ENCODE measurements around the gene NT5C1B. TPM values are rescaled to one million over a fixed set of nuclear protein-coding genes. Genes with fewer than 3 reads are reported as not detected.

The NT5C1B gene
- polyA plus RNA-seq, 1 experiment, result not detected

DNA sequence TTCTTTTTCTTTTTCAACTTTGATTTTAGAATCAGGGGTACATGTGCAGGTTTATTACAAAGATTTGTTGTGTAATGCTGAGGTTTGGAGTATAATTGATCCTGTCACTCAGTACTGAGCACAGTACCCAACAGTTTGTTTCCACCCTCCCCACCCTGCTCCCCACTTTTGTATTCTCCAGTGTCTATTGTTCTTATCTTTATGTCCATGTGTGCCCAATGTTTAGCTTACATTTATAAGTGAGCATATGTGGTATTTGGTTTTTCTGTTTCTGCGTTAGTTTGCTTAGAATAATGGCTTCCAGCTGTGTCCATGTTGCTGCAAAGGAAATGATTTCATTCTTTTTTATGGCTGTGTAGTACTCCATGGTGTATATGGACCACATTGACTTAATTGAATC lies 72.0 kb downstream of the NT5C1B start:
- no peak overlapping the region for H3K4me3 ChIP-seq (ENCODE audit: low read depth, low read length)
- TF ChIP-seq, protein P1, sequence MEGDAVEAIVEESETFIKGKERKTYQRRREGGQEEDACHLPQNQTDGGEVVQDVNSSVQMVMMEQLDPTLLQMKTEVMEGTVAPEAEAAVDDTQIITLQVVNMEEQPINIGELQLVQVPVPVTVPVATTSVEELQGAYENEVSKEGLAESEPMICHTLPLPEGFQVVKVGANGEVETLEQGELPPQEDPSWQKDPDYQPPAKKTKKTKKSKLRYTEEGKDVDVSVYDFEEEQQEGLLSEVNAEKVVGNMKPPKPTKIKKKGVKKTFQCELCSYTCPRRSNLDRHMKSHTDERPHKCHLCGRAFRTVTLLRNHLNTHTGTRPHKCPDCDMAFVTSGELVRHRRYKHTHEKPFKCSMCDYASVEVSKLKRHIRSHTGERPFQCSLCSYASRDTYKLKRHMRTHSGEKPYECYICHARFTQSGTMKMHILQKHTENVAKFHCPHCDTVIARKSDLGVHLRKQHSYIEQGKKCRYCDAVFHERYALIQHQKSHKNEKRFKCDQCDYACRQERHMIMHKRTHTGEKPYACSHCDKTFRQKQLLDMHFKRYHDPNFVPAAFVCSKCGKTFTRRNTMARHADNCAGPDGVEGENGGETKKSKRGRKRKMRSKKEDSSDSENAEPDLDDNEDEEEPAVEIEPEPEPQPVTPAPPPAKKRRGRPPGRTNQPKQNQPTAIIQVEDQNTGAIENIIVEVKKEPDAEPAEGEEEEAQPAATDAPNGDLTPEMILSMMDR (IDR thresholded peaks at IDR 0.05; ENCODE audit: low read depth, low read length), result no peak
- ChIA-PET CTCF (interaction anchor here (0.6 to 4.9 kb wide), 10 partner anchors 9 to 1346 kb away, joined by 3 to 85 read pairs (median 6); partner anchors contain the start of genes OSR1 and RDH14), POLR2A (interaction anchor here (1.1 to 1.9 kb wide), 3 partner anchors 42 to 225 kb away, joined by 3 to 11 read pairs (median 3); no protein-coding TSS in a partner anchor)
- no peaks in the 10 kb centered on the region for H3K9me3 ChIP-seq (ENCODE audit: control insufficient read depth, insufficient read depth, low read length)
- DNase-seq (ENCODE audit: low read depth, low spot score), result no peak
- no peaks in the 10 kb centered on the region for H3K27me3 ChIP-seq (ENCODE audit: control insufficient read depth, insufficient read depth, low read length)
- H3K27ac ChIP-seq (ENCODE audit: low read depth, low read length), result no peak overlapping the region

DNA sequence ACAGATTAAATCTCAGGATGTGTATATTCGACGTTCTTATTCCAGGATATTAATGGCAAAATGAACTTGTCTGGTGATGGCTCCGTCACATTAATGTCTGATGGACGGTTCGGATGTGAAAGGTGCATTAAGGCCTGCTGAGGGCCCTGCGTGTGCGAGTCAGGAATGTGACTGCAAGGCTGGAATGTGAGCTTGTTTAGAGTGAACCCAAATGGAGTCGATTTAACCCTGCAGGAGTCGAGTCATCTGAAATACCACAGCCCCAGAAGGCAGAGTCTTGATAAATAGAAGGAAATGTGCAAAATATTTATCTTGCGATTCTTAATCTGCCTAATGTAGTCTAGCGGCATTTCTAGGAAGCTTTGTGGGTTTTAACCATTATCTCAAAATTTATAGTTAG lies 73.3 kb downstream of the NT5C1B start:
- Histone ChIP-seq H3K27ac (ENCODE audit: low read depth, low read length) (peak overlapping the region; percentile 69), H3K27me3 (ENCODE audit: control insufficient read depth, insufficient read depth, low read length) (no peaks in the 10 kb centered on the region), H3K4me3 (ENCODE audit: low read depth, low read length) (no peak overlapping the region), H3K9me3 (ENCODE audit: control insufficient read depth, insufficient read depth, low read length) (no peaks in the 10 kb centered on the region)
- TF ChIP-seq, protein P1 (IDR thresholded peaks at IDR 0.05; ENCODE audit: low read depth, low read length), result no peak
- POLR2A ChIA-PET, result interaction anchor here (0.6 to 1.9 kb wide), 11 partner anchors 43 to 843 kb away, joined by 3 to 13 read pairs (median 5); partner anchors contain the start of gene OSR1
- DNase-seq (ENCODE audit: low read depth, low spot score), result peak; percentile 92
- CTCF ChIA-PET, result interaction anchor here (0.6 to 3.5 kb wide), 5 partner anchors 10 to 230 kb away, joined by 3 to 15 read pairs (median 3); no protein-coding TSS in a partner anchor

DNA sequence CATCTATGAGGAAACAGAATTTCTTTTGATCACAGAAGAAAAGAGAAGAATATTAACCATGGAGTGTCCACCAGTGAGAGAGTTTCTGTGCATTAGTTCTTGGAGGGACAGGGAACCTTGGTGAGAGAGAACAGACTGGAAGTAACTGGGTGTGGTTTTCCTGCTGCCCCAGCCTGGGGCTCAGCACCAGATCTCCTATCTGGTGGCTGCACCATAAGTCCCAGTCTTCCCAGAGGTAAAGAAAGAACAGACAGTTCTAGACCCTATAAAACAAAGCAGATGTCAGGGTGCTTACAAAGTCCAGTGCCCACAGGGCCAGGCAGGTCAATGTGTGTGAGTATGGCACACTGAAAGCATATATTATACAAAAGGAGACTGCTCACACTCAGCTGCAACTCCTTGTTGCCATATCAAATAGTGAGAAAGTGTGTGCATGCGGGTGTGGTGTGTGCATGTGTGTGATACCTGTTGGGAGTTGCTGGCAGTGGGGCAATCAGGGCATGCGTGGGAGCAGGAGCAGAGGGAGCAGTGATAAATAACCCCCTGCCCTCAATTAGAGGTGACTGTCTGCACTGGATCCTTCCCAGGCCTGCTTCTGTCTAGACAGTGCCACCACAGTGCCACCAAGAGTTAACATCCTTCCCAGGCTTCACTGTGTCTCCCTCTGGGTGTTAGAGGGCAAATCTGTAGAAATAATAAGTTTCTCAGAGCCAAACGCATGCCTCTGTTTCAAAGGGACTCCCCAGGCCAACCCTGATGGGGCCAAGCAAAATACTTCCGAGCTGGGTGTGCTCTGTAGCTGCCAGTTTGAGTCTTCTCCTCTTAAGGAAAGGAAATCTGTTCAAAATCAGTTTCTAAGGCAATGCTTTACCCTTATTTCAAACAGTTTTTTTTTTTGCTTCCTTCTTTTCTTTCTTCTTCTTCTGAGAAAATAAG lies 74.6 kb downstream of the NT5C1B start:
- POLR2A ChIA-PET, result interaction anchor here (1.7 to 1.9 kb wide), 2 partner anchors 78 to 227 kb away, joined by 5 to 13 read pairs; no protein-coding TSS in a partner anchor
- H3K27ac ChIP-seq (ENCODE audit: low read depth, low read length), result no peak overlapping the region
- CTCF ChIA-PET, result interaction anchor here (3.5 kb wide), 1 partner anchor 127 kb away, joined by 15 read pairs; no protein-coding TSS in a partner anchor
- H3K4me3 ChIP-seq (ENCODE audit: low read depth, low read length), result no peak overlapping the region
- TF ChIP-seq, protein P1 (IDR thresholded peaks at IDR 0.05; ENCODE audit: low read depth, low read length), result no peak
- DNase-seq (ENCODE audit: low read depth, low spot score), result no peak
- no peaks in the 10 kb centered on the region for H3K27me3 ChIP-seq (ENCODE audit: control insufficient read depth, insufficient read depth, low read length)
- H3K9me3 ChIP-seq (ENCODE audit: control insufficient read depth, insufficient read depth, low read length), result no peaks in the 10 kb centered on the region

Small RNAs within 50 kb of the gene (small RNA-seq; reads per million reads assigned to genes)
- gene RNU6-1215P (ENCODE audit: insufficient read length, low read depth), result not detected

Other genes with a start within 250 kb of the NT5C1B start
- 19.5 and 25.1 TPM in 2 replicates for gene RDH14, start 28.9 kb downstream of the NT5C1B start, polyA plus RNA-seq (2011; rRNA removed)